ENCODE data around the gene SCN4B.

Gene SCN4B

GRCh38 chr11:118174006-118174567 lies 21.5 kb upstream of the SCN4B start:
- DNase-seq (ENCODE audit: low read depth) = no peak

GRCh38 chr11:118172356-118172755 lies 19.7 kb upstream of the SCN4B start:
- DNase-seq (ENCODE audit: low read depth) = no peak

DNA sequence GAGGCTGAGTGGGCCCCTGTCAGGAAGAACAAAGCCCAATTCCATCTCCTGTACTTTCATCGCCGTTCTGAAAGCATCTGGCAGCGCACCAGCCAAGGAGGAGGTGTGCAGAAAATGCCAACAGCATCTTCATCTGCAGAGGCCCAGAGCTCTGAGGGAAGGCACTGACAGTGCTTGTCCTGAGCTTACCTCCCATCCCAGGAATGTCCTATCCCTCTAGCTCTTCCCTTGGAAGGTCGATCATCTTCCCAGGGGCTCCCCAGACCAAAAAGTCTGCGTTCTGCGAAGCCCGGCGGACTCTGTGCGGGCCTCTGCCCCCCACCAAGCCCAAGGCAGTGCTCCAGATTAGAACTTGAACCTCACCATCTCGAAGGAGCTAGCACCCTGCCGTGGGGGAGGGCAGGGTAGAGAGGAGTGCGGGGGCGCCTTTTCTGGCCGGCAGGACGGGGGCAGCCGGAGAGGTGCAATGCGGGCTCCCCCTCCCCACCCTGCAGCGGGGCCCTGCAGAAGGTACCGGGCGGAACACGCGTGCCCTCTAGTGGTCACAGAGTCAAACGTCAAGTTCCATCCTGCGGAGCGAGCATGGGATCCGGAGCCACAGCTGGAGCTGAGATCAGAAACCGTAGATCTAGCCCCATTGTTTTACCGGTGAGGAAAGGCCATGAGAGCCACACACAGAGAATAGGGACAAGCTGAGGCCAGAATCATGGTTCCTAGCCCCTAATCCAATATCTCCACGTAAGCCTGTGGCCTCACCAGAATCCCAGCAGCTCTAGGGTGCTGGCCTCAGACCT lies 18.8 kb upstream of the SCN4B start:
- peak; percentile 50 for DNase-seq (ENCODE audit: low read depth)

- DNase-seq (ENCODE audit: low read depth) = no peak
These were observed 18.3 kb upstream of the SCN4B start for GRCh38 chr11:118170882-118171268.

- DNase-seq (ENCODE audit: low read depth) = no peak
These were observed 17.6 kb upstream of the SCN4B start for GRCh38 chr11:118170231-118170630.

DNA sequence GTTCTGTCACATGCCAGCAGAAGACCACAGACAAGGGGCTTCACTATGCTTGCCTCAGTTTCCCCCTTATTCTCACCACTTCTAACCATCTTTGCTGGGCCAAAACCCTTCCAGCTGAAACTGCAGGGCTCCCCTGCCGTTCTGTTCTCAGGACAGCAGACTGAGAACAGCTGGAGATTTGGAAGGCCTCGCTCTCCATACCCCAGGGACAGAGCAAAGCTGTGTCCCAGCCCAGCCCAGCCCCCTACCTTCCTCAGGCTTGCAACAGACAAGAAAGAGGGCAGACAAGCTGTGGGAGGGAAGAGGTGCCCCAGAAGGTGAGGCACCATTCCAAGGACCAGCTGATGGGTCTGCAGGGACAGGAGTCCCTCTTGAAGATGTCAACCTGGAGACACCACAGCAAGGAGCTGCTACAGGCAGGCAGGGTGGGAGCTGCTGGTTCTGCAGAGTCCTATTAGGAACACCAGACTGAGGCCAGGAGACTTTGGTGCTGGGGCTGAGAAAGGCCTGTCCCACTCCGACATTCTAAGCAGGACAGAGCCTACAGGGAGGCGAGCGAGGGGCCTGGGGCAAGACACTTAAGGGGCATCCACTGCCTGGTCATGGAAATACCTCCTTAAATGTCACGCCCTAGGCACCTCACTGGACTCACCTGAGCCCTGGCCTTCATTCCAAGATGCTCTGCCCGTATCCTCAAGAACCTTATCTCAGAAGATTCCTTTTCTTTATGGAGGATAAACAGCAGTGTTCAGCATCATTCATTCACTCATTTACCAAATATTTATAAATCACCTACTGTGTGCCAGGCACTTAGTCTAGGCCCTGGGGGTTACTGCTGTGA lies 16.9 kb upstream of the SCN4B start:
- DNase-seq (ENCODE audit: low read depth) = no peak

GRCh38 chr11:118168751-118169150 lies 16.1 kb upstream of the SCN4B start:
- DNase-seq (ENCODE audit: low read depth) = no peak

GRCh38 chr11:118168316-118168715 lies 15.7 kb upstream of the SCN4B start:
- no peak for DNase-seq (ENCODE audit: low read depth)

- DNase-seq (ENCODE audit: low read depth) = no peak
These were observed 15.3 kb upstream of the SCN4B start for GRCh38 chr11:118167906-118168305.

DNA sequence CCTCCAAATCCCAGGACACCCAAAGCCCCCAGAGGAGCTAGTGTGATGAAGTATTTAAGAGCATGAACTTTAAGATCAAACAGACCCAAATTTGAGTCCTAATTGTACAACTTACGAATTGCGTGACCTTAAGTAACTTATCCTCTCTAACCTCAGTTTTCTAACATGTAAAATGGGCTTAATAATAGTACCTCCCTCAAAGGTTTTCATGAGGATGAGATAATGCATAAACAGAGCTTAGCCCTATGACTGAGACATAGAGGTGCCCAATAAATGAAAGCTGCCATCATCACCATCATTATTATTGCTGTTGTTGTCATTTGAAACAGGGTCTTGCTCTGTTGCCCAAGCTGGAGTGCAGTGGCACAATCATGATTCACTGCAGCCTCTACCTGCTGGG lies 14.6 kb upstream of the SCN4B start:
- no peak for DNase-seq (ENCODE audit: low read depth)

DNA sequence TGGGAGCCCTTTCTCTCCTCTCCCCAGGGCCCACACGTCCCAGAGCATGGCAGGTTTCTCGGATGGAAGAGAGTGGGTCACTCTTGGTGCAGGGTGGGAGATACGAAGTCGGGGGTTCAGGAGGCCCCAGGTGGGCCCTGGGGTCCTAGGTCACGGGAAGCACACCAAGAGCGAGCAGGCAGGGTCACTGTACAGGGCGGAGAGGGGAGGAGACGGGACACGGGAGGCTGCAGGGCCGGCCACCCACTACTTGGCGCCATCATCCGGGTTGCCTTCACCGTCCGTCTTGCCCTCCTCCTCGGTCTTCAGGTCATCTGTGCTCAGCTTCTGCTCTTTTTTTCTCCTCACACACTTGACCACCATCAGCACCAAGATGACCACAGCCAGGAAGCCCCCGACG lies 14.0 kb upstream of the SCN4B start:
- DNase-seq (ENCODE audit: low read depth) = no peak

- DNase-seq (ENCODE audit: low read depth) = no peak
These were observed 12.3 kb upstream of the SCN4B start for GRCh38 chr11:118164885-118165284.

- DNase-seq (ENCODE audit: low read depth) = no peak
These were observed 10.9 kb upstream of the SCN4B start for GRCh38 chr11:118163494-118163893.

GRCh38 chr11:118162846-118163245 lies 10.2 kb upstream of the SCN4B start:
- DNase-seq (ENCODE audit: low read depth) = no peak

DNA sequence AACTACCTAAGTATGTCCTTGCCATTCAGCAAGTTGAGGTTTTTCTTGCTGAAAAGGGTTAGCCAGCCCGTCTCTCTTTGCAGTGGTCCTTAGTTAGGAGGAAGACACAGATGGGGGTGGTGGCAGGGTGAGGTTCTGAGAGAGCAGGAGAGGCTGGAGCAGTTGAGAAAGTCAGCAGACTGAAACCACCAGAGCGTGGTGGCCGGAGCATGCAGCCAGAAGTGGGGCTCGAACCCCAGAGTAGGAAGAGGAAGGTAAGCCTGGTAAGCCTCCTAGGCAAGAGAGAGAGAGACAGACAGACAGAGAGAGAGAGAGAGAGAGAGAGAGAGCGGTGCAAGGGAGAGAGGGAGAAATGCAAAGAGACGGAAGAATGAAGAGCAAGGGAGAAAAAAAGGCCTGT lies 9.2 kb upstream of the SCN4B start:
- no peak for DNase-seq (ENCODE audit: low read depth)

DNA sequence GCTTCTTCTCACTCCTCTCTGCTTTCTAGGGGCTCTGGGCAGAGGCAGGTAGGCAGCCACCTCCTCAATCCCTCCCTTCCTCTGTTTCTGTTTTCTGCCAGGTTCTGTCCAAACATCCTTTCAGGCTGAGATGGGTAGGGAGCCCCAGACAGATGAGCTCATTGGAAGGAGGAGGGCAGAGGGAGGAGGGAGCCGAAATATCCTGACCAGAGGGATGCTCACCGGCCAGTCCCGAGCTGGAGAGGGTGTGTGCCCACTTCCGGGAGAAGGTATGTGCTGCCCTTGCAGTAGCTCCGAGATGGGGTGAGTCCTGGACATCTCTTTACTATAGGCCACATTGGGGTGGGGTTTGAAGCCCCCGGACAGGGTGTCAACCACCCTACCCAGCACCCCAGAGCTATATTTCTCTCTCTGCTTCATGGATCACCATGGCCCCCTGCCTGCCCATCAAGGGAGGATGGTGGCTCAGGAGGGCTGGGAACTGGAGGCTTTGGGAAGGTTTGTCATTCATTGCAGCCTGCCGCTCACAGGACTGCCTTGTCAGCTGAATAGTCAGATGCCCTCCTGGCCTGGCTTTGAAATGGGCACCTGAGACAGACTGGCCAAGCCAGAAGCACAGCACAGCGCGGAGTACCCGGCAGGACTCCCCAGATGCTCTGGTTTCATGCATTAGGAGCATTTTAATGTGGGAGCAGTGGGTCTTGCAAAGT lies 4.7 kb upstream of the SCN4B start:
- DNase-seq (ENCODE audit: low read depth) = no peak

GRCh38 chr11:118156531-118157185 lies 4.0 kb upstream of the SCN4B start:
- no peak for DNase-seq (ENCODE audit: low read depth)

DNA sequence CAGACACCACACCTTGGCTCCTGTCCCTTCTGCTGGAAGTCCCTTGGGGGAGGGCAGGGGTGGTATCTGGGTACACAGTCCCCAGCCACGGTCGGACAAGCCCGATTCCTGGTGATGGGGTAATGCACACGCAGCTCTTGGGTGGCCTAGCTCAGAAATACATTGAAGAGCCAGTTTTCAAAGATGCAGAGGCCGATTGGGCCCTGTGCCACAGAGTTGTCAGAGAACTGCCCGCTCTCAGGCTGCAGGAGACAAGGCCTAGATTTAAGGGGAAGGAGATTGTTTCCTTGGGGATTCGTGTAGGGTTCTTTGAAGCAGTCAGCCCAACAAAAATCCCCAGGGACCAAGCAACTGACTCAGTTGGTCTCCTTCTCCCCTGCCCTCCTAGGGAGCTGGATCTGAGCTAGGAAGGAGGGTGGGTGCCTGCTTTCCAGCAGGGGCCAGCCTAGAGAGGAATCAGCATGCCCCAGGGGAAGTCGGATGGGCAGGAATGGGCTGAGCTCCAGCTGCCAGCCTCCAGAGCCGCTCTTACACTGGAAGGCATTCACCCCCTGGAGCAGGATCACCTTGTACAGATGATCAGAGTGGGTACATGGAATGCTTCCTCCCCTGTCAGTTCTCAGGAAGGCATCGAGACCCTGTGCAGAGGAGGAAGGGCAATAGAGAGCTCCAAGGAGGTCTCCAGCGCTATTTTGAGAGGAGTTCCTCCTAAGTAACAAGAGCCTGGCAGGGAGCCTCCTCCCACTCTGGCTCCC lies 3.3 kb upstream of the SCN4B start:
- DNase-seq (ENCODE audit: low read depth) = no peak

DNA sequence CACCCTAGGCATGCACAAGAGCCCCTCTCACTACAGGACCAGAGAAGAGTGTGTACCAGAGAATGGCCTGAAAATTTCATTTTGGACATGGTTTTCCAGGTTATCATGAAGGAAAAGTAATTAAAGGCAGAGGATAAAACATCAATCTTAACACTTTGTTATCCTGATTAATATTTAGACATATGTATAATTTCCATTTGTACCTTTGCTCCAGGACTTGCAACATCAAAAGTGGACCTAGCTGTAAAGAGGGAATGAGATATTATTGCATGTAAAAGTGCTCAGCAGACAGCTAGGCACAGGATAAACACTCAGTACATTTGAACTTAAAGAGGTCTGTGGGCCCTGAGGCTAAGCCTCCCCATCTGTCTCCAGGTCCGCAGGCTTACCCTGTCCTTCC lies 2.0 kb upstream of the SCN4B start:
- DNase-seq (ENCODE audit: low read depth) = no peak

DNA sequence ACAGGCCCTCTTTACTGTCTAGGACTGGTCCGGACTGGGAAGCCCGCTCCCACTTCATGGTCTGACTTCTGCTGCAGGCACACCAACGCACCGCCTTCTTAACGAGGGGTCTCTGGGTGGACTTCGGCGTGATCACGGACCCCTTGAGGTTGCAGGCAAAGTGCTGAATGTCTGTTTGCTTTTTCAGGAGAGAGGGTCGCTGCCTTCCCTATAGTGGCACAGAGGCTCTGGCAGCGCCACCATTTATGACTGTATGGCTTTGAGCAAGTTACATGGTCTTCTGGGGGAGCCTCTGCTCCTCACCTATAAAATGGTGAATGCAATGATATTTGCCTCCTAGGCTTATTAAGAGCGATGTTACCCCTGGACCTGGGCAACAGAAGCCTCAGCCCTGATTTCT lies 1.4 kb upstream of the SCN4B start:
- DNase-seq (ENCODE audit: low read depth) = no peak

DNA sequence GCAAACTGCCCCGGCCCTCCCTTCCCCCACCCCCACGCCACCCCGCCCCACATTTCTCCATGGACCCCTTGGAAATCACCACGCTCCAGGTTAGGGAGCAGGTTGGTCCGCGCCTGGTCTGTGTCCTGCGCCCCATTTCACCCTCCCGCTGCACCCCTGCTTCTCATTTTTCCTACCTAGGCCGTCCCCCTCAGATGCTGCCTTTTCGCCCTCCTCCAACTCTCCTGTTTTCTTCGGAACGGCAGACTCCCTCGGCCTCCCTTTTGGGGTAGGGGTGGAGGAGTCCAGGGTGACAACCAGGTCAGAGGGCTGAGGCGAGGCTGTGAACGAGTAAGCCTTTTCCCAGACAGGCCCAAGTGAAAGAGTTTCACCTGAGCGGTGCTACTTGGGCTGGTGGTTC lies 893 bp upstream of the SCN4B start:
- no peak for DNase-seq (ENCODE audit: low read depth)

All from stimulated activated CD8-positive, alpha-beta memory T cell treated with anti-CD3 and anti-CD28 coated beads, Interleukin-12 subunit alpha, Interleukin-12 subunit beta, amount 100 ng/mL, for 1 hour (primary cell).